Choroid plexus epithelial cell (primary cell): ENCODE measurements around the gene TMIE.
A peak's percentile ranks its signal among the peaks of the same experiment; 100 is the strongest.
"Not testable (repeated sequence)": the region's sequence is repeated elsewhere in the genome, so short reads cannot be mapped to it uniquely, and the experiment has no call there.

Experiments
- DNase-seq: peaks from one replicate; pipeline ENCODE4 v3.0.0-alpha.2; 2010; ENCODE audit warnings: low read depth
- H3K4me3 ChIP-seq: 2 replicates; pipeline ENCODE4 v1.5.1; 2011; ENCODE audit warnings: low read depth, mild to moderate bottlenecking, control low read depth, low read length, moderate library complexity
- CTCF ChIP-seq: conservative IDR thresholded peaks from 2 replicates; pipeline ENCODE4 v1.5.1; 2011; ENCODE audit warnings: low read depth, mild to moderate bottlenecking, control low read depth, inconsistent platforms, low read length, moderate library complexity

Gene TMIE

GRCh38 chr3:46736006-46736872, 35.0 kb downstream of the TMIE start:
- no peak overlapping the region for H3K4me3 ChIP-seq
- no peak for TF ChIP-seq CTCF
- no peak for DNase-seq

- no peak for TF ChIP-seq CTCF
- DNase-seq = no peak
Measured at GRCh38 chr3:46737329-46737731, 36.1 kb downstream of the TMIE start.

GRCh38 chr3:46739565-46739964, 38.4 kb downstream of the TMIE start:
- DNase-seq, H3K4me3 ChIP-seq: not testable (repeated sequence)

More at GRCh38 chr3:46737329-46737731, 36.1 kb downstream of the TMIE start:
- no peak overlapping the region for H3K4me3 ChIP-seq

DNA sequence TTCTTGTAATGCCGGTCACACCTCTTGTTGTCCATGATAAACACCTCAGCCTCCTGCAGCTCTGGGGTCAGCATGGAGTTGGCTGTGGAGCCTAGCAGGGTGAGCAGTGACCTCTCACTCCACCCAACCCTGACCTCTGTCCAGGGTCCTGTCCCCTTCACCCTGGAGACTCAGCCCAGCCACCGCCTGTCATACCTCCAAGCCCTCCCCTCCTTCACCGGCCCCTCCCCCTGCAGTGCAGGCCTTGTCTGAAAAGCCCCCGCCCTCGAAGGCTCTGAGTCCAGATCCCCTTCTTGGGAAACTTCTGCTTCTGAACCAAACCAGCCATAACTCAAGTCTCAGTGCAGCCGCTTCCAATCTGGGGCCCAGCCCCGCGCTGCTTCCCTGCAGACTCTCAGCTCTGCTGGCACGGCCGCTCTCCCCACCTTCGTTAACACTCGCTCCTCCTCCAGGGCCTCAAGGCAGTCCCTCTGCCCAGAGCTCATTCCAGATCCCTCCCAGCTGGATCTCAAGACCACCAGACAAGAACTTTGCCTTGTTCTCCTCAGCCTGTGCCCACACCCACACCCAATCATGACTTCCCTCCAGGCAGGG, 41.9 kb downstream of the TMIE start:
- no peak for TF ChIP-seq CTCF
- DNase-seq = no peak
- H3K4me3 ChIP-seq = no peak overlapping the region

DNA sequence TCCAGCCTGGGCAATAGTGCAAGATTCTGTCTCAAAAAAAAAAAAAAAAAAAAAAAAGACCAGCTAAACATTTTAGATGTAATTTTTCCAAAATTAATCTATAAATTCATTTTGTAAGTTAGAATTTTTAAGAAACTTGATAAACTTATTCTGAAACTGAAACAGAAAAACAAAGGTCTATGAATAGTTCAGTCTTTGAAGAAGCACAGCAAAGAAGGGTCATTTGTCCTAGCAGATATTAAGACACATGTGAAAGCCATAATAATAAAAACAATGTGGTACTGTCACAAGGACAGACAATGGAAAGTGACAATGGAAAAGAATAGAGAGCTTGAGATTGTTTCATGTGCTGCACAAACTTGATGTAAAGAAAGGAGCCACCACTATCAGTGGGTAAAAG, 45.5 kb downstream of the TMIE start:
- no peak overlapping the region for H3K4me3 ChIP-seq
- no peak for TF ChIP-seq CTCF
- DNase-seq = no peak

DNA sequence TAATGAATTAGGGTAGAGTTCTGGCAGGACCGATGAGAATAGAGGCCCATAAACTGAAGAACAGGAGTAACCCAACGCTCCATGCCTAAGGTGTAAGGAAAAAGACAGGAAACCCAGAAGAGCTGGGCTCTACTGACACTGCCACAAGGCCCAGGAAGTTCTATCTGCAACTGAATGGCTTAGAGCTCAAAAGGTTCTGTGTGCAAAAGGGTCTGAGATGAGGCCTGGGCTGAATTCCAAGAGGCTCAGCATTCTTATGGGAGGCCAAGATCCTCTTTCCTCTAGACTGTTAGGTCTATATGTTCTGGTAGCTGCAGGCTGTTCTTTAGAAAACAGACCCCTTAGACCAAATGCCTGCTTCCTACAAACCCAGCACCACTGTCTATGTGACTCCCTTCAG, 47.0 kb downstream of the TMIE start:
- H3K4me3 ChIP-seq = no peak overlapping the region
- peak; percentile 14 for DNase-seq
- no peak for TF ChIP-seq CTCF

DNA sequence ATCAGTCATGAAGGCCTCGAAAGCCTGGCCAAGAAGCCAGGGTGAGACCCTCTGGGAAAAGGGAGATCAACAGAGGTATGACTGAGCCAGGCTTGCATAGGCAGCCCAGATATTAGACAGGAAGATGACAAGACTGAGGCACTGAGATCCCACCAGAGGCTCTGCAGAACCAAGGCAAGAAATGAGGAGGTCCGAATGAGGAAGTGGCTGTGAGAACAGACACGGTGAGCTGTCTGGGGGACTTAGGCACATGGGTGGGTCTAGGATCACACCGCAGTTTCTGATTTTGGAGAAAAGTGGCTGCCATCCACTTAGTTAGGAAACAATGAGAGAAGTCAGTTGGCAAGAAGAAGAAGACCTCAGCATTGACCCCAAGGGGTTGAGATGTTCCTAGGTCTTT, 47.9 kb downstream of the TMIE start:
- DNase-seq = no peak
- no peak overlapping the region for H3K4me3 ChIP-seq
- no peak for TF ChIP-seq CTCF
